DND-41 (cell line): ENCODE measurements around the gene RAI1.

Experiments
- EZH2 ChIP-seq: IDR thresholded peaks from 3 replicates; pipeline ENCODE4 v1.6.1; 2012; ENCODE audit warnings: borderline replicate concordance, low read depth, mild to moderate bottlenecking, moderate library complexity, low read length, inconsistent platforms; ENCODE audit not compliant: severe bottlenecking
- TF ChIP-seq, protein P1 (sequence below): IDR thresholded peaks from 2 replicates; pipeline ENCODE4 v1.5.1; 2012; ENCODE audit warnings: borderline replicate concordance, low read length, moderate library complexity, mild to moderate bottlenecking; ENCODE audit not compliant: poor library complexity, severe bottlenecking; ENCODE audit errors: extremely low read depth

- TF ChIP-seq EZH2 = no peak
- TF ChIP-seq, protein P1, sequence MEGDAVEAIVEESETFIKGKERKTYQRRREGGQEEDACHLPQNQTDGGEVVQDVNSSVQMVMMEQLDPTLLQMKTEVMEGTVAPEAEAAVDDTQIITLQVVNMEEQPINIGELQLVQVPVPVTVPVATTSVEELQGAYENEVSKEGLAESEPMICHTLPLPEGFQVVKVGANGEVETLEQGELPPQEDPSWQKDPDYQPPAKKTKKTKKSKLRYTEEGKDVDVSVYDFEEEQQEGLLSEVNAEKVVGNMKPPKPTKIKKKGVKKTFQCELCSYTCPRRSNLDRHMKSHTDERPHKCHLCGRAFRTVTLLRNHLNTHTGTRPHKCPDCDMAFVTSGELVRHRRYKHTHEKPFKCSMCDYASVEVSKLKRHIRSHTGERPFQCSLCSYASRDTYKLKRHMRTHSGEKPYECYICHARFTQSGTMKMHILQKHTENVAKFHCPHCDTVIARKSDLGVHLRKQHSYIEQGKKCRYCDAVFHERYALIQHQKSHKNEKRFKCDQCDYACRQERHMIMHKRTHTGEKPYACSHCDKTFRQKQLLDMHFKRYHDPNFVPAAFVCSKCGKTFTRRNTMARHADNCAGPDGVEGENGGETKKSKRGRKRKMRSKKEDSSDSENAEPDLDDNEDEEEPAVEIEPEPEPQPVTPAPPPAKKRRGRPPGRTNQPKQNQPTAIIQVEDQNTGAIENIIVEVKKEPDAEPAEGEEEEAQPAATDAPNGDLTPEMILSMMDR = no peak
Observed at GRCh38 chr17:17693253-17694168, 12.3 kb downstream of the RAI1 start.
